ENCODE results near the gene TSPAN12.
"Not testable (repeated sequence)": the region's sequence is repeated elsewhere in the genome, so short reads cannot be mapped to it uniquely, and the experiment has no call there.

TSPAN12 gene, protein sequence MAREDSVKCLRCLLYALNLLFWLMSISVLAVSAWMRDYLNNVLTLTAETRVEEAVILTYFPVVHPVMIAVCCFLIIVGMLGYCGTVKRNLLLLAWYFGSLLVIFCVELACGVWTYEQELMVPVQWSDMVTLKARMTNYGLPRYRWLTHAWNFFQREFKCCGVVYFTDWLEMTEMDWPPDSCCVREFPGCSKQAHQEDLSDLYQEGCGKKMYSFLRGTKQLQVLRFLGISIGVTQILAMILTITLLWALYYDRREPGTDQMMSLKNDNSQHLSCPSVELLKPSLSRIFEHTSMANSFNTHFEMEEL

DNA sequence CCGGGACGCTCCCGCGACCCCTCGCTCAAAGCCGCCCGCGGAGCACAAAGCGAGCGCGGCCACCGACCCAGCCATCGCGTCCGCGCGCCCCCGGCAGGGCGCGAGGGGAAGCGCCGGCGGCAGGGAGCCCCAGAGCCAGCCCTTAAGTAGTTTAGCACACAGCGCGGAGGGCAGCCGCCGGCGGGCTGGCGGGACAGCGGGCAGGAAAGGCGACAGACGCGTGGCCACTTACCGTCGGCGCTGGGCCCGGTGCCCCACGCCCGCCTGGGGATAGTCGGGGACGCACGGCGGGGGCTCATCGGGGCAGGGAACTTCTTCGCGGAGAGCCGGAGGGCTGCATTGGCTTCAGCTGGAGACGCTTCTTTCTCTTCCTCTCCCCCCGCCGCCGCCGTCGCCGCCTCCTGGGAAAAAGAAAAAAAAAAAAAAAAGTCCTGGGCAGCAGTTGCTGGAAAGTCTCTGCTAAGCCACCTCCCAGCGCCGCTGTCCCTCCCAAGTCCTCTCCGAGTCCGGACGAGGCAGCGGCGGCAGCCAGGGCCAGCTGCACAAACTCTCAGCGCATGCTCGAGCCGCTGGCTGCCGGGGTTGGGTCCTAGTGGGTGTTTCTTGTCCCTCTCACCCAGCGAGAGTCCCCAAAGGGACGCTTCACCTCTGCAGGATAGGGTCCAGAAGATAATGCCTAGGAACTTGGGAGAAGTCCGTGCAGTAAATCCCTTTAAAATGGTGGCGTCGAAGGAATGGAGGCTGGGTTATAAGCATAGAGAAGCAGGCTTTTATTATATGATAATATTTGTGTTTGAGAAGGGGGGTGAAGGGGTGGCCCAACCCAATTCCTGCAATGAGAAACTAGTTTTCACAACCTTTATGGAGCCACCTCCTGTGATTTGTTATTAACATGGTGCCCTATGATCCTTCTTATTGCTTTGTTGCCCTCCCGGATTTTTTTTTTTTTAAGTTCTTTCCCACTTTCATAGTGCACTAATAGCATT, at the start of gene TSPAN12:
Gene TSPAN12 (minus strand): TSS at position 557 of the 986 bp plus-strand sequence. CDS start 1,381 bp downstream, outside the sequence.
- DNase-seq (ENCODE audit: low spot score) = peak; percentile 81

DNA sequence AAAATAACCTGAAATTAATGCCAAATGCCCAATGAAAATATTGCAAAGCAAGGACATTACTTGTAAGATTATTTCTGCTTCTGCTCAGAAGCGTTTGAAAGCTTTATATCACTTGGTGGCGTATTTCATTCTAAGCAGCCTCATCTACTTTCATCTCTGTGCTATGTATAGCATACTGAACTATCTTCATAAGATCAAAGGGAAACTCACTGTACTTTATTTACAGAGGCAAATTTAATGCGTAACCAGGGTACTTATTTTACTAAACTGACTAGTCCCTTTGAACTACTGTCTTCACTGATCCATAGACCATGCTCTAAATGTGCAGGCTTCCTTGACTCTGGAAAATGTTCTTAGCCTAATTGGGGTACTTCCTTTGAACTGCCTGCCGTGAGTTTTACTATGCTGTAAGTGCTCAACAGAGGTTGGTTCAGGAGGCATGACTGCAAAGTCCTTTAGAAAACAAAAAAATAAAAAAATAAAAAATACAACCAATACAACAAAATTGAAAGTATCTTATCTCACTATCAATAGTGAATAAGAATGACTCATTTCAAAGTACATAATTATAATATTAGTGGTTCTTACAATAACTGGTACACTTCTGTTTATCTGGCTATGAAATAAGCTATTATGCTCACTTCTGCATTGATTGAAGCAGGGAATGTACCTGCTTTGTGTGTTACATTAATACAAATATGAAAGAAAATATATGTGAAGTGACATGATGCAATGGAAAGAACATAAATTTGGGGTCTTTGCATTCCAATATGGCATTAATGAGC, 41.0 kb upstream of the TSPAN12 start:
- DNase-seq (ENCODE audit: low spot score) = no peak

GRCh38 chr7:120895253-120895652, 37.3 kb upstream of the TSPAN12 start:
- not testable (repeated sequence) for DNase-seq (ENCODE audit: low spot score)

DNA sequence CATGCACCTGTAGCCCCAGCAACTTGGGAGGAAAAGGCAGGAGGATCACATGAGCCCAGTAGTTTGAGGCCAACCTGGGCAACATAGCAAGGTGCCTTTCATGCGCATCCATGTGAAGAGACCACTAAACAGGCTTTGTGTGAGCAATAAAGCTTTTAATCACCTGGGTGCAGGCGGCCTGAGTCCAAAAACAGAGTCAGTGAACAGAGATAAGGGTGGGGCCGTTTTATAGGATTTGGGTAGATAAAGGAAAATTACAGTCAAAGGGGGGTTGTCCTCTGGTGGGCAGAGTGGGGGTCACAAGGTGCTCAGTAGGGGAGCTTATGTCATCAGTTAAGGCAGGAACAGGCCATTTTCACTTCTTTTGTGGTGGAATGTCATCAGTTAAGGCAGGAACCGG, 27.7 kb upstream of the TSPAN12 start:
- not testable (repeated sequence) for DNase-seq (ENCODE audit: low spot score)

DNA sequence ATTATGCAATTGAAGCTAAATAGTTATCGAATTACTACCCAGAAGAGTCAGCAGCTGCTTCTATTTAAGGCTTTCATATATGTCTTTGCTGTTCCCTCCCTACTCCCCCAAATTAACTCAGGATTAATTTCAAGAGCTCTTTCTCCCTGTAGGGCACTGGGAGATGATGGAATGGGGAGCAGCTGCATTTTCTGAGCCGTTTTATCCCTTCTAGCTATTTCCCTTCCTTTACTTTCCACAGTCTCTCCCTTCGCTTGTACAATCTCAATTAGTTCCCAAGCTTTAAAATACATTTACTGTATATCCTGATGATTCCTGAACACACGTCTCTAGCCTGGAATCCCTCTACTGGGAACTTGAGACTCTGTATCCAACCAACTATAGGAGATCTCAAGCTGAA, 19.8 kb upstream of the TSPAN12 start:
- no peak for DNase-seq (ENCODE audit: low spot score)

GRCh38 chr7:120876922-120877321, 19.0 kb upstream of the TSPAN12 start:
- no peak for DNase-seq (ENCODE audit: low spot score)

- DNase-seq (ENCODE audit: low spot score) = no peak
Observed at GRCh38 chr7:120874722-120875121, 16.8 kb upstream of the TSPAN12 start.

DNA sequence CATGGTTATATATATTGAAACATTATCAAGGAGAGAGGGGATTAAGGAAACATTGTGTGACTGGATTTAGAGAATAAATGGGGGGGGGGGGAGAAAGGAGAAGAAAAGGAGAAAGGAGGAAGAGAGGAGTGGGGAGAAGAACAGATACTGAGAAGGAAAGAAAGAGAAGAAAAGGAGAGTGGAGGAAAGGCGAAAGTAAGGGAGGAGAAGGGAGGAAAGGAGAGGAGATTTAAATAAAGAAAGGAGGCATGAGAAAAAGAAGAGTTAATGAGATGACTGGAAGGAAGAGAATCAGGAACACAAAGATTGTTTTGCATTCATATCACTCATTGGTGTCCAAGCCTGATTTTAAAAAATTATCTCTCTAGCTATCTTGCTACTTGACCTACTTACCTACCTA, 16.1 kb upstream of the TSPAN12 start:
- DNase-seq (ENCODE audit: low spot score) = no peak

- DNase-seq (ENCODE audit: low spot score) = no peak
Observed at GRCh38 chr7:120873401-120873800, 15.5 kb upstream of the TSPAN12 start.

- DNase-seq (ENCODE audit: low spot score) = no peak
Observed at GRCh38 chr7:120869700-120870099, 11.8 kb upstream of the TSPAN12 start.

GRCh38 chr7:120867932-120868331, 10.0 kb upstream of the TSPAN12 start:
- no peak for DNase-seq (ENCODE audit: low spot score)

- DNase-seq (ENCODE audit: low spot score) = no peak
Observed at GRCh38 chr7:120865191-120865981, 7.4 kb upstream of the TSPAN12 start.

GRCh38 chr7:120864141-120864900, 6.4 kb upstream of the TSPAN12 start:
- DNase-seq (ENCODE audit: low spot score) = no peak

DNA sequence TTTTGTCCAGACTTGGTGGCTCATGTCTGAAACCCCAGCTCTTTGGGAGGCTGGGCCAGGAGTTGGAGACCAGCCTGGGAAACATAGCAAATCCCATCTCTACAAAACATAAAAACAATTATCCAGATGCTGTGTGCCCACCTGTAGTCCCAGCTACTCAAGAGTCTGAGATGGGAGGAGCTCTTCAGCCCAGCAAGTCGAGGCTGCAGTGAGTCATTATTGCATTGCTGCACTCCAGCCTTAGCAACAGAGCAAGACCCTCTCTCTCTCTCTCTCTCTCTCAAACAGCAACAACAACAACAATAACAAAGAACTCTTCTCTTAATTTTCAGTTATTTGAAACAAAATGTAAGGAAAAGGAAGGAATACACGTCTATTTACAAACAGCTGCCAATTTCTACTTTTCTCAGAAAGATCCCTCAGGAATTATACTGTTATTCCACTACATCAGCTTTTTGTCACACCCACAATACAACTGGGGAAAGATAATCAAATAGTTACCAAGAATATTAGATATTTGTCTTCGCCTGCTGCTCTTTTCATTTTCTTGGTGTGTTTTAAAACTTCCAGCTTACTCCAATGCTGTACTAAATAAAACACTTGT, 5.1 kb upstream of the TSPAN12 start:
- DNase-seq (ENCODE audit: low spot score) = no peak

DNA sequence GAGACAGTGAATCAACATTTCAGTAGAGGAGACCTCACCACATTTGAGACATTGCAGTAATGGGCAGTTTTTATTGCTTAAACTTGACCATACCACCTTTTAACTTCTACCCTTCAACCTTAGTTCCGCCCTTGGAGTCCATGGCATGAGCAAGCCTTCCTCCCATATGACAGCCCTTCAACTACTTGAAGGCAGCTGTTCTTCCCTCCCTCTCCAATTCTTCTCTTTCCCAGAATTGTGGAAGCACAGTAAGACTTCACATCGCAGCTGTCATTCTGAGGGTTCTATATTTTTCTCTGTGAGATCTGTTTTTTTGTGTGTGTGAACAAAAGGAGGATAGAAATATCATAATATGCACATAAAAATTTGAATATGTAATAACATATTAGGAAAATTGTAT, 2.2 kb upstream of the TSPAN12 start:
- no peak for DNase-seq (ENCODE audit: low spot score)

DNA sequence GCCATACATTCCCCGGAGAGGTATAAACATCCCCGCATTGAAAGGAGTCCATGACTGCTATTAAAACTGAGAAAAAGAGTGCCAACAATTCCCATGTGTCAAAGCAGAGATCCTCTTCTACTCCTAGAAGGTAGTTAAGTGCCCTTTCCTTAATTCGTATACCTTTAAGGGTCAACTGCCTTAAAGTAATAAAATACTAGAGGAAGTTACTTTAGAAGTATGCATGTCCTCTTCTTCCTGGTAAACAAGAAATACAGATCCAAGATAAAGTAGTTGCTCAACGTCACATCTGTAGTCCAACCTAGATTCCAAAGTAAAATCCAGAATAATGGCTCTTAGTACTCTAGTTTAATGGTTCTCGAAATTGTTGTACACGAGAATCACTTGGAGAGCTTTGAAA, 1.5 kb upstream of the TSPAN12 start:
- no peak for DNase-seq (ENCODE audit: low spot score)

- DNase-seq (ENCODE audit: low spot score) = peak; percentile 75
Observed at GRCh38 chr7:120856621-120857352, 1.2 kb downstream of the TSPAN12 start.

- DNase-seq (ENCODE audit: low spot score) = no peak
Observed at GRCh38 chr7:120856198-120856597, 1.7 kb downstream of the TSPAN12 start.

- no peak for DNase-seq (ENCODE audit: low spot score)
Observed at GRCh38 chr7:120852700-120853099, 5.2 kb downstream of the TSPAN12 start.

- no peak for DNase-seq (ENCODE audit: low spot score)
Observed at GRCh38 chr7:120843109-120843508, 14.8 kb downstream of the TSPAN12 start.
